Adrenal gland (tissue), 5 donors: ENCODE results near the gene FOSL1.

Source experiments
- POLR2A ChIP-seq, 2 donors: fragments of 450-650 bp; IDR thresholded peaks; one replicate each; pipeline ENCODE4 v1.6.1; 2017; ENCODE audit warnings: antibody characterized with exemption in 2 of 2, mild to moderate bottlenecking in 2 of 2, moderate library complexity in 1 of 2
- TF ChIP-seq, protein P1 (sequence below), 6 experiments: fragments of 450-650 bp in 4 of 6; fragments of 200-600 bp in 2 of 6; sonication (generic) in 1 of 6; IDR thresholded peaks; 1 replicate in 5 of 6; 2 replicates in 1 of 6; pipeline versions ENCODE4 v1.5.1 to v1.8.0; 2016 to 2021; ENCODE audit warnings: antibody characterized with exemption in 6 of 6, mild to moderate bottlenecking in 2 of 6, moderate library complexity in 1 of 6
- donor health status: DM: no; HTN: no; CAD: no.

DNA sequence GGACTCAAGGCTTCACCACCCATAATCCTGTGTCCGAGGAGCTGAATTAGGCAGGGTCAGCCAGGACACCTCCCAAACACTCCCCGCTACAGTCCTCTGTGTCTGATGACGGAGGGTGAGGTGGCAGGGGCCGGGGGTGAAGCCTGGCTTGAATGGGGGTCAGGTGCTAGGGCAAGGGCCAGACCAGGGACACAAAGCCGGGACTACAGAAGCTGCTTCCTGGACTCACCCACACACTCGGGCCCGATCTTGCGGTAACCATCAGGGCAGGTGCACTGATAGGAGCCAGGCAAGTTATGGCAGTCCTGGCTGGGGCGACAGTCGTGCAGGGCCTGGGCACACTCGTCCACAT, 29.9 kb downstream of the FOSL1 start:
- TF ChIP-seq, protein P1, sequence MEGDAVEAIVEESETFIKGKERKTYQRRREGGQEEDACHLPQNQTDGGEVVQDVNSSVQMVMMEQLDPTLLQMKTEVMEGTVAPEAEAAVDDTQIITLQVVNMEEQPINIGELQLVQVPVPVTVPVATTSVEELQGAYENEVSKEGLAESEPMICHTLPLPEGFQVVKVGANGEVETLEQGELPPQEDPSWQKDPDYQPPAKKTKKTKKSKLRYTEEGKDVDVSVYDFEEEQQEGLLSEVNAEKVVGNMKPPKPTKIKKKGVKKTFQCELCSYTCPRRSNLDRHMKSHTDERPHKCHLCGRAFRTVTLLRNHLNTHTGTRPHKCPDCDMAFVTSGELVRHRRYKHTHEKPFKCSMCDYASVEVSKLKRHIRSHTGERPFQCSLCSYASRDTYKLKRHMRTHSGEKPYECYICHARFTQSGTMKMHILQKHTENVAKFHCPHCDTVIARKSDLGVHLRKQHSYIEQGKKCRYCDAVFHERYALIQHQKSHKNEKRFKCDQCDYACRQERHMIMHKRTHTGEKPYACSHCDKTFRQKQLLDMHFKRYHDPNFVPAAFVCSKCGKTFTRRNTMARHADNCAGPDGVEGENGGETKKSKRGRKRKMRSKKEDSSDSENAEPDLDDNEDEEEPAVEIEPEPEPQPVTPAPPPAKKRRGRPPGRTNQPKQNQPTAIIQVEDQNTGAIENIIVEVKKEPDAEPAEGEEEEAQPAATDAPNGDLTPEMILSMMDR (IDR thresholded peaks at IDR 0.05) = no peak
- TF ChIP-seq POLR2A (IDR thresholded peaks at IDR 0.05) = no peak
